NCI-H748 treated with DMSO at 0.1 percent for 48 hours (cell line): Measurements from ENCODE around the gene TMEM132C.
"Not testable (repeated sequence)": the region's sequence is repeated elsewhere in the genome, so short reads cannot be mapped to it uniquely, and the experiment has no call there.

Experiments
- DNase-seq: peaks from one replicate; lab custom pipeline; 2025; lab: John Stamatoyannopoulos, UW

Gene TMEM132C

GRCh38 chr12:128554546-128555304 lies 287.8 kb downstream of the TMEM132C start:
- DNase-seq = no peak

- DNase-seq = no peak
These were observed 290.3 kb downstream of the TMEM132C start for GRCh38 chr12:128557231-128557630.

GRCh38 chr12:128564956-128565355 lies 298.0 kb downstream of the TMEM132C start:
- DNase-seq = no peak

- no peak for DNase-seq
These were observed 300.8 kb downstream of the TMEM132C start for GRCh38 chr12:128567730-128568129.

GRCh38 chr12:128570191-128571065 lies 303.5 kb downstream of the TMEM132C start:
- DNase-seq = no peak

- DNase-seq = no peak
These were observed 305.2 kb downstream of the TMEM132C start for GRCh38 chr12:128571906-128572810.

GRCh38 chr12:128573907-128574306 lies 306.9 kb downstream of the TMEM132C start:
- DNase-seq = no peak

- no peak for DNase-seq
These were observed 311.1 kb downstream of the TMEM132C start for GRCh38 chr12:128578045-128578444.

- DNase-seq = no peak
These were observed 314.4 kb downstream of the TMEM132C start for GRCh38 chr12:128581321-128581761.

GRCh38 chr12:128583453-128583852 lies 316.5 kb downstream of the TMEM132C start:
- no peak for DNase-seq

GRCh38 chr12:128586451-128587029 lies 319.6 kb downstream of the TMEM132C start:
- no peak for DNase-seq

GRCh38 chr12:128587918-128588317 lies 320.9 kb downstream of the TMEM132C start:
- no peak for DNase-seq

- no peak for DNase-seq
These were observed 325.3 kb downstream of the TMEM132C start for GRCh38 chr12:128592220-128592744.

- no peak for DNase-seq
These were observed 327.6 kb downstream of the TMEM132C start for GRCh38 chr12:128594521-128594920.

GRCh38 chr12:128595609-128596008 lies 328.6 kb downstream of the TMEM132C start:
- DNase-seq = no peak

GRCh38 chr12:128600886-128601285 lies 333.9 kb downstream of the TMEM132C start:
- no peak for DNase-seq

GRCh38 chr12:128603573-128604115 lies 336.7 kb downstream of the TMEM132C start:
- no peak for DNase-seq

- DNase-seq = not testable (repeated sequence)
These were observed 337.2 kb downstream of the TMEM132C start for GRCh38 chr12:128604219-128604618.

GRCh38 chr12:128606051-128606450 lies 339.1 kb downstream of the TMEM132C start:
- DNase-seq = no peak

- DNase-seq = no peak
These were observed 339.6 kb downstream of the TMEM132C start for GRCh38 chr12:128606538-128606937.

GRCh38 chr12:128606970-128607369 lies 340.0 kb downstream of the TMEM132C start:
- DNase-seq = no peak
